Ishikawa (cell line): Measurements from ENCODE around the gene THSD4.

Experiments used
- CREB1 ChIP-seq: IDR thresholded peaks from 2 replicates; pipeline ENCODE4 v1.6.1; 2012; ENCODE audit warnings: low read depth
- EGR1 ChIP-seq: IDR thresholded peaks from 2 replicates; pipeline ENCODE4 v1.6.1; 2012
- TF ChIP-seq, protein P1 (sequence below): IDR thresholded peaks from 2 replicates; pipeline ENCODE4 v1.6.1; 2012
- TF ChIP-seq, protein P2 (sequence below): IDR thresholded peaks from 2 replicates; pipeline ENCODE4 v1.6.1; 2012; ENCODE audit warnings: low read depth, mild to moderate bottlenecking

DNA sequence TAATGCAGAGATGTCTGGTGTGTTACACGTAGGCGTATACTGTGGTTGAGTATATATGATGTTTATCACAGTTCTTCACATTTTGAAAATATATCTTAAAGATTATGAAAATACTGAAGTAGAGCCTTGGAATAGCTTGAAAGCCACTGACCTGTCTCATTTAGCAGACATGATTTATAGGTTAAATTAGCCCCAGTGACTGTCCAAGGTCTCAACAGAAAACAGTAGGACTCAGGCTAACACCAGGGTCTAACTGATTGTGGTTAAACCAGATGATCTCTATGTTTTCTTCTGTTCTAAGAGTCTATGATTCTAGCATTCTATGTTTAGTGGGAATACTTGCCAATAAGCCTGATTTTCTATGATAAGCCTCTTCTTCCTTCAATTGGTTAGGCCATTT, 528.6 kb downstream of the THSD4 start:
- TF ChIP-seq CREB1 (no peak), EGR1 (no peak)
- TF ChIP-seq, protein P1, sequence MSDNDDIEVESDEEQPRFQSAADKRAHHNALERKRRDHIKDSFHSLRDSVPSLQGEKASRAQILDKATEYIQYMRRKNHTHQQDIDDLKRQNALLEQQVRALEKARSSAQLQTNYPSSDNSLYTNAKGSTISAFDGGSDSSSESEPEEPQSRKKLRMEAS = no peak
- TF ChIP-seq, protein P2, sequence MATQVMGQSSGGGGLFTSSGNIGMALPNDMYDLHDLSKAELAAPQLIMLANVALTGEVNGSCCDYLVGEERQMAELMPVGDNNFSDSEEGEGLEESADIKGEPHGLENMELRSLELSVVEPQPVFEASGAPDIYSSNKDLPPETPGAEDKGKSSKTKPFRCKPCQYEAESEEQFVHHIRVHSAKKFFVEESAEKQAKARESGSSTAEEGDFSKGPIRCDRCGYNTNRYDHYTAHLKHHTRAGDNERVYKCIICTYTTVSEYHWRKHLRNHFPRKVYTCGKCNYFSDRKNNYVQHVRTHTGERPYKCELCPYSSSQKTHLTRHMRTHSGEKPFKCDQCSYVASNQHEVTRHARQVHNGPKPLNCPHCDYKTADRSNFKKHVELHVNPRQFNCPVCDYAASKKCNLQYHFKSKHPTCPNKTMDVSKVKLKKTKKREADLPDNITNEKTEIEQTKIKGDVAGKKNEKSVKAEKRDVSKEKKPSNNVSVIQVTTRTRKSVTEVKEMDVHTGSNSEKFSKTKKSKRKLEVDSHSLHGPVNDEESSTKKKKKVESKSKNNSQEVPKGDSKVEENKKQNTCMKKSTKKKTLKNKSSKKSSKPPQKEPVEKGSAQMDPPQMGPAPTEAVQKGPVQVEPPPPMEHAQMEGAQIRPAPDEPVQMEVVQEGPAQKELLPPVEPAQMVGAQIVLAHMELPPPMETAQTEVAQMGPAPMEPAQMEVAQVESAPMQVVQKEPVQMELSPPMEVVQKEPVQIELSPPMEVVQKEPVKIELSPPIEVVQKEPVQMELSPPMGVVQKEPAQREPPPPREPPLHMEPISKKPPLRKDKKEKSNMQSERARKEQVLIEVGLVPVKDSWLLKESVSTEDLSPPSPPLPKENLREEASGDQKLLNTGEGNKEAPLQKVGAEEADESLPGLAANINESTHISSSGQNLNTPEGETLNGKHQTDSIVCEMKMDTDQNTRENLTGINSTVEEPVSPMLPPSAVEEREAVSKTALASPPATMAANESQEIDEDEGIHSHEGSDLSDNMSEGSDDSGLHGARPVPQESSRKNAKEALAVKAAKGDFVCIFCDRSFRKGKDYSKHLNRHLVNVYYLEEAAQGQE = no peak
